GM18868 (cell line): ENCODE data around the gene ZBTB24.
A peak's percentile ranks its signal among the peaks of the same experiment; 100 is the strongest.
"Not testable (repeated sequence)": the region's sequence is repeated elsewhere in the genome, so short reads cannot be mapped to it uniquely, and the experiment has no call there.

ENCODE experiments used
- ATAC-seq: cut with Tn5 transposase; IDR thresholded peaks from one replicate; pipeline ENCODE4 v1.9.1; 2021; ENCODE audit warnings: mild to moderate bottlenecking, moderate library complexity; ENCODE audit not compliant: unreplicated experiment

Gene ZBTB24

GRCh38 chr6:109472132-109472995 is 10.7 kb downstream of the ZBTB24 start:
- peak; percentile 71 for ATAC-seq

GRCh38 chr6:109471105-109471810 is 11.8 kb downstream of the ZBTB24 start:
- ATAC-seq, result no peak

GRCh38 chr6:109469591-109470189 is 13.3 kb downstream of the ZBTB24 start:
- ATAC-seq, result no peak

GRCh38 chr6:109467696-109468095 is 15.3 kb downstream of the ZBTB24 start:
- no peak for ATAC-seq

GRCh38 chr6:109466212-109466923 is 16.7 kb downstream of the ZBTB24 start:
- no peak for ATAC-seq

GRCh38 chr6:109465772-109466171 is 17.2 kb downstream of the ZBTB24 start:
- no peak for ATAC-seq

GRCh38 chr6:109461733-109462526 is 21.1 kb downstream of the ZBTB24 start:
- no peak for ATAC-seq

- not testable (repeated sequence) for ATAC-seq
These were observed 21.8 kb downstream of the ZBTB24 start for GRCh38 chr6:109461205-109461604.

- ATAC-seq, result no peak
These were observed 22.7 kb downstream of the ZBTB24 start for GRCh38 chr6:109460161-109460829.

GRCh38 chr6:109458774-109459531 is 24.1 kb downstream of the ZBTB24 start:
- ATAC-seq, result peak; percentile 40

GRCh38 chr6:109457562-109457996 is 25.4 kb downstream of the ZBTB24 start:
- no peak for ATAC-seq

GRCh38 chr6:109456710-109457561 is 26.1 kb downstream of the ZBTB24 start:
- no peak for ATAC-seq

- no peak for ATAC-seq
These were observed 26.9 kb downstream of the ZBTB24 start for GRCh38 chr6:109456111-109456583.

- ATAC-seq, result peak; percentile 48
These were observed 27.4 kb downstream of the ZBTB24 start, which contains the start of gene MICAL1 for GRCh38 chr6:109455437-109456110. Gene MICAL1 (minus strand): TSS chr6:109455772. CDS start chr6:109454196, 1,576 bp downstream.

GRCh38 chr6:109454496-109455436 is 28.3 kb downstream of the ZBTB24 start:
- ATAC-seq, result peak; percentile 36
